ENCODE measurements around the gene SPRING1.

SPRING1 gene

DNA sequence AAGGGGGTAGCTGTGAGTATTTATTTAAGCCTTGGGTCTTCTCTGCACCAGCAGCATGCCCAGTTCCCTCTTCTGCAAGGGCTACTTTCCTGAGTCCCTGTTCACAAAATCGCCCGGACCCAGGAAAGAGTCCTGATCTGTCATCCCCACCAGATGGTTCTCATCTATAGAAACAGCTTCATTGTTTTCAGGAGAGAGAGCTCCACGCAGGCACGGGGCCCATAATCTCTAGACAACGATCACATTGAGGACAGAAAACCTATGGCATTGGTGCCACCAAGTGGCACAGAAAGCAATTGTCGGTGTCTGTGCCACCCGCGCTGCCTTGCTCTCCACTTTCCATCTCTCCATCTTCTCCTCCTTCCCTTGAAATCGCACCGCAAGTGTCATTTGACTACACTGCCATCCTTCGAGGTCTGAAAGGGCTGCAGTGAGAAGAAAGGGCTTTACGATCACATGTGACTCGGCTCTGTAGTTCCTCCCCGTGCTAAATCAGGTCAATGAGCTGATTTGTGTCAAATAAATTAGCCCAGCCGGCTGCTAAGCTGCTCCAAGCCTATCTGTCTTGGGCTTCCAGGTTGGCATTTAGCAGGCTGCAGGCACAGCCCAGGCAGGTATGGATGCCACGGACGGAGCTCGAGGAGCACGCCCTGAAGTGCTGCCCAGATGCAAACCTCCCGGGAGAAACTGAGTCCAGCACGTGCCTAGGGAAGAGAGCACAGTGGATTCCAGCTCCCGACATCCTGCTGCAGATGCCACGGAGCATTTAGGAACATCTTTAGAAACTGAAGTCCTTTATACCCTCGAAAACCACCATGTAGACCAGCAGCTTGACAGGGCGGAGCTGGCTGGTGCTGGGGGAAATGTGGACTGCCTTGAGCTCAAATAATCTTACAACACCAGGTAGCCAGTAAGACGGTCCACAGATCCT, 28.8 kb downstream of the SPRING1 start:
- peak overlapping the region; percentile 42 for H3K4me3 Mint-ChIP-seq
- H3K4me1 Mint-ChIP-seq (ENCODE audit: low read depth) = peaks cover 8% of the 10 kb centered on the region
- H3K27me3 Mint-ChIP-seq = peaks cover 5% of the 10 kb centered on the region
- no peak overlapping the region for H3K27ac Mint-ChIP-seq
- H3K9me3 Mint-ChIP-seq = no peaks in the 10 kb centered on the region
- peaks cover 7% of the 10 kb centered on the region for H3K36me3 Mint-ChIP-seq (ENCODE audit: low read depth)

DNA sequence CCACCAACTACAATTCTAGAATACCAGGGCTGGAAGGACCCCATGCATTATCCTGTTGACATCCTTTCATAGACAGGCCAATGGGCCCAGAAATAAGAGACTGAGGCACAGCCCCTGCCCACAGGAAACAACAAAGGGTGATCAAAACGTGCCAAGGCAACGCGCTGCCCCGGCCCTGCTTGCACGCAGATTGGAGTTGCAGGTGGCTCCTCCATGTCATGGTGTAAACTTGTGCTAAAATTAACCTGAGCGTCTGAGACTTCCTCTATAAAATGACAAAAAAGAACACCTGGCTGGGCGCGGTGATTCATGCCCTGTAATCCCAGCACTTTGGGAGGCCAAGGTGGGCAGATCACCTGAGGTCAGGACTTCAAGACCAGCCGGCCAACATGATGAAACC, 30.1 kb downstream of the SPRING1 start:
- Mint-ChIP-seq H3K9me3 (no peaks in the 10 kb centered on the region), H3K4me3 (no peak overlapping the region), H3K27ac (no peak overlapping the region), H3K27me3 (peaks cover 8% of the 10 kb centered on the region), H3K36me3 (ENCODE audit: low read depth) (peaks cover 7% of the 10 kb centered on the region), H3K4me1 (ENCODE audit: low read depth) (peaks cover 11% of the 10 kb centered on the region)

DNA sequence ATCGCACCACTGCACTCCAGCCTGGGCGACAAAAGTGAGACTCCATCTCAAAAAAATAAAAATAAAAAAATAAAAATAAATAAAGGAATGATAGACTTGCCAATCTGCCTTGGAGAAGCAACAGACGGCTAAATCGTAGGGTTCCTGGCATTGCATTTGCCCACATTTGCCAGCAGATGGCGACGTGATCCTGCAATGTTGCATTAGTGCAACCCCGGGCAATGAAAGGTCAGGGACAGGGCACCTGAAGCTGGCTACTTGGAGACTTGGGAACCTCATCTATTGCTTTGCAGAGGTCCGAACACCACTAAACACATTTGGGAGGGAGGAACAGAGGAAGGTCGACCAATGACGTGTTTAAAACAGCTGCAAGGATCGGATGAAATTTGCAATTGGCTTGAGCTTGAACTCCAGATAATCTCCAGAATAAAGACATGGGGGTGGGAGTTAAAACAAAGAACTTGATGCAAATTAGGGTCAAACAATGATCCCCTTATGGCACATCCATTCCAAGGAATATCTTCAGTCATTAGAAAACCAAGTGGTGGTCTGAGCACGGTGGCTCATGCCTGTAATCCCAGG, 34.6 kb downstream of the SPRING1 start:
- Mint-ChIP-seq H3K9me3 (no peaks in the 10 kb centered on the region), H3K27me3 (peaks cover 8% of the 10 kb centered on the region), H3K36me3 (ENCODE audit: low read depth) (no peaks in the 10 kb centered on the region), H3K27ac (no peak overlapping the region), H3K4me3 (no peak overlapping the region), H3K4me1 (ENCODE audit: low read depth) (peaks cover 3% of the 10 kb centered on the region)

DNA sequence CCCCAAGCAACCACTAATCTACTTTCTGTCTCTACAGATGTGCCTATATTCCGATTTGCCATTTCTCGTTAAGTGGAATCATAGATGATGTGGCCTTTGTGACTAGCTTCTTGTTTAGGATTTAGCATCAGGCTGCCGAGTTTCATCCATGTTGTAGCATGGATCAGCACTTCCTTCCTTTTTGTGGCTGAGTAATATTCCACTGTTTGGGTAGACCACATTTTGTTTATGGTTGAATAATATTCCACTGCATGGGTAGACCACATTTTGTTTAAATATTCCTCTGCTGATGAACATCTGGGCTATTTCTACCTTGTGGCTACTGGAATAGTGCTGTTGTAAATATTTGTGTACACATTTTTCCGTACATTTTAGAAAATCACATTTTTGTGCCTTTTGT, 36.4 kb downstream of the SPRING1 start:
- H3K27me3 Mint-ChIP-seq = peaks cover 9% of the 10 kb centered on the region
- no peaks in the 10 kb centered on the region for H3K36me3 Mint-ChIP-seq (ENCODE audit: low read depth)
- H3K27ac Mint-ChIP-seq = no peak overlapping the region
- H3K4me3 Mint-ChIP-seq = no peak overlapping the region
- no peaks in the 10 kb centered on the region for H3K9me3 Mint-ChIP-seq
- H3K4me1 Mint-ChIP-seq (ENCODE audit: low read depth) = peaks cover 3% of the 10 kb centered on the region

DNA sequence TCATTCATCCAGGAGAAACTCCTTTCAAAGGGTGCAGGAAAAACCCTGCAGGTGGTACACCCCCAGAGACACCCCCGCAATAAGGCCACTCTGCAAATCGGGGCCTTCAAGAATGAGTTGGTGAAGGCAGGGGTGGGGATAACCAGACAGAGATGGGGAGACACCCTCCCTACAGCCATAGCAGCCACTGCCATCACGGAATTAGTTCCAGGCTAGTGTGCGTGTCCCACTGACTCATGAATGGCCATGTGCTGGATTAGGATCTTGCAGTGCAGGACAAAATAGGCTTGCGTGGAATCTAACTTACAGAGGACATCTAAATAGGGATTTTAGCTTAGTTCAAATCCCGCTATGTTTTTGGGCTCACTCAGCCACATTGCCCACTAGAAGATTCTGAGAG, 37.8 kb downstream of the SPRING1 start:
- no peaks in the 10 kb centered on the region for H3K36me3 Mint-ChIP-seq (ENCODE audit: low read depth)

DNA sequence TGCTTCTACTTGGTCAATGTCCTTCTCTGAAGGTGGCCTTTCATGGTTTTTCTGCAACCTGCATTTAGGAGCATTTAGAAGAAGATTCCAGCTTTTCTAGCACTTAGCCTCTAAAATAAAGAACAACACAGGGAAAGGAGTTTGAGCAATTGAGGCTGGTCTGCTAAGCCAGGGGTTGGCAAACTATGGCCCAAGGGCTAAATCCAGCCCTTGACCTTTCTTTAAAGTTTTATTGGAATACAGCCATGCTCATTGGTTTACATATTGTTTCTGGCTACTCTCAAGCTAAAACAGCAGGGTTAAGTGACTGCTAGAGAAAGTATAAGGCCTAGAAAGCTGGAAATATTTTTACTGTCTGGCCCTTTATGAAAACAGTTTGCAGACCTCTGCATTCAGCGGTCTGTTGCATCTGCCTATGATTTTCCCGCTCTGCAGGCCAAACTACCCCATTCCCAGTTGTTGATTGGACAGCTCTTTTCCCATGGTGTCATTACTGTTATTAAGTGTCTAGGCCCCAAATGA, 39.3 kb downstream of the SPRING1 start:
- Mint-ChIP-seq H3K27ac (no peak overlapping the region), H3K9me3 (no peaks in the 10 kb centered on the region), H3K27me3 (peaks cover 28% of the 10 kb centered on the region), H3K4me3 (no peak overlapping the region), H3K36me3 (ENCODE audit: low read depth) (no peaks in the 10 kb centered on the region), H3K4me1 (ENCODE audit: low read depth) (peaks cover 10% of the 10 kb centered on the region)

More for the DNA sequence above, 37.8 kb downstream of the SPRING1 start:
- no peaks in the 10 kb centered on the region for H3K9me3 Mint-ChIP-seq
- peaks cover 5% of the 10 kb centered on the region for H3K4me1 Mint-ChIP-seq (ENCODE audit: low read depth)
- H3K27ac Mint-ChIP-seq = no peak overlapping the region
- peaks cover 16% of the 10 kb centered on the region for H3K27me3 Mint-ChIP-seq
- H3K4me3 Mint-ChIP-seq = no peak overlapping the region

DNA sequence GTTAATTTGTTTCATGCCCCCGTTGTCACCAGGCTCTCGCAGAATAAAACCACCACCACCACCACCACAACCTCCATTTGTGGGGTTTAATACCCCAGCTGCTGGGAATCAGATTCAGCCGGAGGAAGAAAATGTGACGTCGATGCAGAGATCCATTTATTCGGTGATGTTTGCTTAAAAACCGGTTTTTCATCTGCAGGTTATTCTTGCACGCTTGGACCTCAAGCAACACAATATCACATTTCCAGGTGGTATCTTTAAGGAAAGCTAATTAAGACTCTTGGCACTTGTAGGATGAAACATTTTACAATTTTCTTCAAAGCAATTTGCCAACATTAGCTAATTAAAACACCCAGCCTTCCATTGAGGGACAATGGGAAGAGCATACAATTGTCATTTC, 39.8 kb downstream of the SPRING1 start:
- Mint-ChIP-seq H3K27me3 (peaks cover 30% of the 10 kb centered on the region), H3K9me3 (no peaks in the 10 kb centered on the region), H3K4me1 (ENCODE audit: low read depth) (peaks cover 7% of the 10 kb centered on the region), H3K27ac (no peak overlapping the region), H3K36me3 (ENCODE audit: low read depth) (no peaks in the 10 kb centered on the region), H3K4me3 (no peak overlapping the region)

DNA sequence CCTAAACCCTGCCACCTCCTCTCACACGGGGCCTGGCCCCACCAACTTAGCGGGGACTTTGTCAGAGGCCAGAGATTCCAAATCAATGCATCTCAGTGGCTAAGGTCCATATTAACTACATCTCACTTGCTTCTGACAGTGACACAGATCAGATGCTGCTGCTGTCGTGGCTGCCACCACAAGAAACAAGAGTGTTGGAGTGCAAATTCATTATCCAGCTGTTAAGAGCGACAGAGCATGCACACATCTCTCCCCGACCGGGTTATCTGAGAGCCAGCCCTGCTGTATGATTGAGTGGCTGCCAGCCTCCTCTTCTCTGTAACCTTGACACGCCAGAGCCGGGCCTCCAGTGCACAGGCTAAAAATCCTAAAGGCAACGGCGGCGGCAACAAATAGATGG, 40.2 kb downstream of the SPRING1 start:
- Mint-ChIP-seq H3K4me1 (ENCODE audit: low read depth) (peaks cover 10% of the 10 kb centered on the region), H3K27ac (no peak overlapping the region), H3K4me3 (no peak overlapping the region), H3K9me3 (no peaks in the 10 kb centered on the region), H3K27me3 (peaks cover 34% of the 10 kb centered on the region), H3K36me3 (ENCODE audit: low read depth) (no peaks in the 10 kb centered on the region)

DNA sequence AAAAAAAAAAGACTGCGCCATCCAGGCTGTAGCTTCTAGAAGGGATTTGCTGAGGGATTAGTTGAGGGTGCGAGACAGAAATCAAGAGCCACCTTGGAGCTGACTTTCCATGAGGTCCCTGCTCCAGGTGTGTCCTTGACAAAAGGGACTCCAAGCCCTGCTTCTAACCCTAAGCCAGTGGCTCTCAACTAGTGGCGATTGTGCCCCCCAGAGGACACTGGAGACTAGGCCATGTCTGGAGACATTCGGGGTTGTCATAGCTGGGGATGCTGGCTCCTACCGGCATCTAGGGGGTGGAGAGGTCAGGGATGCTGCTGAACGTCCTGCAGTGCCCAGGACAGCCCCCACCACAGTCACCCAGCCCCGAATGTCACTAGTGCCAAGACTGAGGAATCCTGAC, 40.6 kb downstream of the SPRING1 start:
- peaks cover 37% of the 10 kb centered on the region for H3K27me3 Mint-ChIP-seq
- H3K36me3 Mint-ChIP-seq (ENCODE audit: low read depth) = no peaks in the 10 kb centered on the region
- no peak overlapping the region for H3K27ac Mint-ChIP-seq
- H3K9me3 Mint-ChIP-seq = no peaks in the 10 kb centered on the region
- H3K4me1 Mint-ChIP-seq (ENCODE audit: low read depth) = peaks cover 11% of the 10 kb centered on the region
- H3K4me3 Mint-ChIP-seq = no peak overlapping the region

DNA sequence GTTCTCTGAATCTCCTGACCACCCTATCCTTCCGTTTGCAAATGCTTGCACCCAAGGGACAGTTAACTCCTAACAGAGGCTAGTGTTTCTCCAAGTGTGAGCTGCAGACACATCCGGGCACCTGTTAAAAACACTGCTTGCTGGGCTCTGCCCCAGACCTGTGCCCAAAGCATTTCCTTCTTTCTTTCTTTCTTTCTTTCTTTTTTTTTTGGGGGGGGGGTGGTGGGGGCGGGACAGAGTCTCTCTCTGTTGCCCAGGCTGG, 42.5 kb downstream of the SPRING1 start:
- Mint-ChIP-seq H3K4me3 (no peak overlapping the region), H3K27ac (no peak overlapping the region), H3K36me3 (ENCODE audit: low read depth) (no peaks in the 10 kb centered on the region), H3K4me1 (ENCODE audit: low read depth) (peaks cover 11% of the 10 kb centered on the region), H3K9me3 (no peaks in the 10 kb centered on the region), H3K27me3 (peaks cover 40% of the 10 kb centered on the region)

DNA sequence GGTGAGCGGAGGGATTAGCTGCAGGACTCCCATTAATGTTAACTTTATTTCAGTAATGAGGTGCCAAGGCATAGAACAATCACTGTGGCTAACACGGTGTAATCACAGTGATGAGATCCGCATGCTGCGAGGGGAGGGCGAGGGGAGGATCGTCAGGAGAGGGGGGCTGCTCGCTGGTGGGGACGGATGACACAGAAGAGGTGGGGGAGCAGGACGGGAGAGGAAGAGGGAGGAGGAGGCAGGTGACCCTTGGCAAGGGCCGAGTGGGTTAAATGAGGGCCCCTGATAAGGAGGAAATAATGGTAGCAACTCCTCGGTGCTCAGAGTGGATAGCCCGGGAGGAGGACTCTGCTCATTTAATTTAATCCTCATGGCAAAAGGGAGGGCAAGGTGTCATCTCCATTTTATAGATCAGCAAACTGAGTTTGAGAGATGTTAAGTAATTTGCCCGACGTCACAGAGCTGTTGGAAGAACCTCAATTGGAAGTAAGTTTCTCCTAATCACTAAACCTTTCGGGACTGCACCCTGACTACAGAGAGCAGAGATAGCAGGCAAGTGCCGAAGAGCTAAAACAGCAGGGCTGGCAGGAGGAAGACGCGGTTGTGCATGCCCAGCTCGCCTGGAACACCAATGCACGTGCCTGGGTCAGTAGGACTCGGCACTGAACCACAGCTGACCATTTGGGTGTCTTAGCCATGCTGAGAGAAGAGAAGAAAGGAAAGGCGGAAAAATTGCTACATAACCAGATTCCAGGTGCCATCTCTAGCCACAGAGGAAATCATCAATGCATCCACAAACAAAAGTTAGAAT, 43.0 kb downstream of the SPRING1 start:
- no peak overlapping the region for H3K4me3 Mint-ChIP-seq
- peaks cover 11% of the 10 kb centered on the region for H3K4me1 Mint-ChIP-seq (ENCODE audit: low read depth)
- H3K9me3 Mint-ChIP-seq = no peaks in the 10 kb centered on the region
- peaks cover 46% of the 10 kb centered on the region for H3K27me3 Mint-ChIP-seq
- H3K36me3 Mint-ChIP-seq (ENCODE audit: low read depth) = no peaks in the 10 kb centered on the region
- H3K27ac Mint-ChIP-seq = no peak overlapping the region

DNA sequence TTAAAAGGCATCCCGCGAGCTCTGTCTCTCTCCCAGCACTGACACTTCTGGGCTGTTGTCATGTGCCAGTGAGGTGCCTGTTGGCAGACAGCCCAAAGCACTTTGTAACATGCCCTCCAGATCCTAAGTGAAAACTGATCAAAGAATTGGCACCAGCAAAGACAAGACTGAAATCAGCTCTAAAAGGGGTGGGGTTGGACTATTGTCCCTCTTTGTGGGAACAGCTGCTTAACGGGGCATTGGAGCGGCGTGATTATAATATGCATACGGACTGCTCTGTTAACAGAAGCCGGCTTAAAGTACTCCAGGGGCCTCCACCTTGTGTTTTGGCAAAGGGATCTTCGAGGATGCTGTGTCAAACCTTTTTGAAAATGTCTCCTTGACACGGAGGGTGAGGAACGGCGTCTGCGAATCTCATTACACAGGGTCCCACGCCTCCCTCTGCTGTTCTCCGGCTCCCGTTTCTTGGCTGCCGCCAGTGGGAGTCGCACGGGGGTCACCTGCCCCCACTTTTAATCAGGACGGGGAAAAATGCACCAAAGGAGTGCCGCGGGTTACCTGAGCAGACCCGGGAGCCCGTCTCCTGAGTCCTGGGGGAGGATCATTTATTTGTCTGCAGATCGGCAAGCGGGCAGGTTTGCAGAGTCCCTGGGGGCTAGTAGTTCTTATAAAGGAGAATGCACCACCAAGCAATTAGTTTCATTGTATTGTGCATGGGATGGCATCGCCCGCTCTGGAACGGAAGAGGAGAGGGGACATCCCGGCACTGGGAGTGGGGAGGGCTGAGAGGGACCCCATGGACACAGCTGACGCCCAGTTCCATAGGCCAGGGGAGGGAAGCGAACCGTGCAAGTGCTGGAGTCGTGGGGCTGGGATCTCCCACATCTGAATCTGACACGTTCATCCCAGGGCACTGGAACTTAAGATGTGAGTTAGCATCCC, 44.3 kb downstream of the SPRING1 start:
- Mint-ChIP-seq H3K4me1 (ENCODE audit: low read depth) (peaks cover 11% of the 10 kb centered on the region), H3K36me3 (ENCODE audit: low read depth) (no peaks in the 10 kb centered on the region), H3K27ac (no peak overlapping the region), H3K27me3 (peaks cover 47% of the 10 kb centered on the region), H3K4me3 (no peak overlapping the region), H3K9me3 (no peaks in the 10 kb centered on the region)

DNA sequence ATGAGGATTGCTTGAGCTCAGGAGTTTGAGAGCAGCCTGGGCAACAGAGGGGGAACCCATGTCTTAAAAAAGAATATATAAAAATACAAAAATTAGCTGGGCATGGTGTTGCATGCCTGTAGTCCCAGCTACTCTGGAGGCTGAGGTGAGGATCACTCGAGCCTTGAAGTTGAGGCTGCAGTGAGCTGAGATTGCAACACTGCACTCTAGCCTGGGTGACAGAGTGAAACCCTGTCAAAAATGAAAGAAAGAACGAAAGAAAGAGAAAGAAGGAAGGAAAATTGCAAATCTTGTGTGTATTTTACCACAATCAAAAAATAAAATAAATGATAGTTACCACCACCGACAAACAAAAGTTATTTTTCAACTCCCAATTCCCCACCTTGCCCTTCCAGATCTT, 45.3 kb downstream of the SPRING1 start:
- Mint-ChIP-seq H3K4me3 (no peak overlapping the region), H3K9me3 (no peaks in the 10 kb centered on the region), H3K27ac (no peak overlapping the region), H3K36me3 (ENCODE audit: low read depth) (no peaks in the 10 kb centered on the region), H3K27me3 (peaks cover 47% of the 10 kb centered on the region), H3K4me1 (ENCODE audit: low read depth) (peaks cover 11% of the 10 kb centered on the region)

DNA sequence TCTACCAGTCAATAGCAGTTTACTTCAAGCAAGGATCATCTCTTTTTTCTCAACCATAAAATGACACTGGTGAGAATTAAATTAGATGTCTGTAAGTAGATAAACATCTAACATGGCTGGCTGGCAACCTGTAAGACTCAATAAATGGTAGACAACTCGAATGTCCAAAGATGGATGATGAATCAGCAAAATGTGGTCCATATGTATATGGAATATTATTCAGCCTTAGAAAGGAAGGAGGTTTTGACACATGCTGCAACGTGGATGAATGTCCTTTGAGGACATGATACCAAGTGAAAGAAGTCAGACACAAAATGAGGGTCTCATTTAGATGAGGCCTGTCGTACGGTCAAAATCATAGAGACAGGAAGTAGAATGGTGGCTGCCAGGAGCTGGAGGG, 46.2 kb downstream of the SPRING1 start:
- Mint-ChIP-seq H3K27ac (no peak overlapping the region), H3K4me1 (ENCODE audit: low read depth) (peaks cover 11% of the 10 kb centered on the region), H3K9me3 (no peaks in the 10 kb centered on the region), H3K4me3 (no peak overlapping the region), H3K27me3 (peaks cover 46% of the 10 kb centered on the region), H3K36me3 (ENCODE audit: low read depth) (no peaks in the 10 kb centered on the region)
